HG03103 (cell line): ENCODE data around the gene ANTXR2.
"Not testable (repeated sequence)": the region's sequence is repeated elsewhere in the genome, so short reads cannot be mapped to it uniquely, and the experiment has no call there.

ENCODE experiments used
- ATAC-seq: cut with Tn5 transposase; IDR thresholded peaks from one replicate; pipeline ENCODE4 v1.9.1; 2021; ENCODE audit warnings: low read depth; ENCODE audit not compliant: unreplicated experiment

Gene ANTXR2

GRCh38 chr4:80072744-80073472, at the start of gene ANTXR2:
TSS of gene ANTXR2 (minus strand) at chr4:80073229. CDS start at chr4:80072560, 669 bp downstream.
- ATAC-seq: peak; percentile 61

- not testable (repeated sequence) for ATAC-seq
Measured at GRCh38 chr4:80121815-80122214, 48.8 kb upstream of the ANTXR2 start.

GRCh38 chr4:80119620-80120019, 46.6 kb upstream of the ANTXR2 start:
- ATAC-seq: not testable (repeated sequence)

GRCh38 chr4:80116516-80116915, 43.5 kb upstream of the ANTXR2 start:
- no peak for ATAC-seq

GRCh38 chr4:80115368-80116181, 42.5 kb upstream of the ANTXR2 start:
- ATAC-seq: no peak

GRCh38 chr4:80114732-80115265, 41.8 kb upstream of the ANTXR2 start:
- ATAC-seq: no peak

- no peak for ATAC-seq
Measured at GRCh38 chr4:80113615-80114014, 40.6 kb upstream of the ANTXR2 start.

GRCh38 chr4:80112236-80112635, 39.2 kb upstream of the ANTXR2 start:
- no peak for ATAC-seq

- no peak for ATAC-seq
Measured at GRCh38 chr4:80111276-80111675, 38.2 kb upstream of the ANTXR2 start.

GRCh38 chr4:80107374-80107773, 34.3 kb upstream of the ANTXR2 start:
- ATAC-seq: no peak

GRCh38 chr4:80104927-80105326, 31.9 kb upstream of the ANTXR2 start:
- ATAC-seq: no peak

- ATAC-seq: no peak
Measured at GRCh38 chr4:80103629-80104028, 30.6 kb upstream of the ANTXR2 start.

- no peak for ATAC-seq
Measured at GRCh38 chr4:80101792-80102116, 28.7 kb upstream of the ANTXR2 start.

- no peak for ATAC-seq
Measured at GRCh38 chr4:80101071-80101791, 28.2 kb upstream of the ANTXR2 start.

- no peak for ATAC-seq
Measured at GRCh38 chr4:80099671-80100070, 26.6 kb upstream of the ANTXR2 start.

- no peak for ATAC-seq
Measured at GRCh38 chr4:80098635-80099034, 25.6 kb upstream of the ANTXR2 start.

GRCh38 chr4:80097400-80098177, 24.6 kb upstream of the ANTXR2 start:
- ATAC-seq: no peak

GRCh38 chr4:80096175-80096850, 23.3 kb upstream of the ANTXR2 start:
- ATAC-seq: no peak

- no peak for ATAC-seq
Measured at GRCh38 chr4:80094191-80094590, 21.2 kb upstream of the ANTXR2 start.

GRCh38 chr4:80093563-80093962, 20.5 kb upstream of the ANTXR2 start:
- ATAC-seq: no peak
